BJ (cell line): ENCODE measurements around the gene CAST. TPM values are rescaled to one million over a fixed set of nuclear protein-coding genes. Genes with fewer than 3 reads are reported as not detected.
"Not testable (repeated sequence)": the region's sequence is repeated elsewhere in the genome, so short reads cannot be mapped to it uniquely, and the experiment has no call there.

Source experiments
- CTCF ChIA-PET: fragments of 350-600 bp; formaldehyde crosslinking; extraction: SDS; loops from one replicate; lab custom pipeline; 2021; ENCODE audit warnings: antibody characterized with exemption, inconsistent platforms; lab: Yijun Ruan, JAX
- POLR2A ChIA-PET: fragments of 300-600 bp; sonication (Branson Sonifier 250); formaldehyde crosslinking; extraction: SDS; loops from one replicate; lab custom pipeline; 2021; ENCODE audit warnings: antibody characterized with exemption; lab: Charles Lee
- DNase-seq: peaks from one replicate; pipeline ENCODE4 v3.0.0-alpha.2; 2011; ENCODE audit warnings: low read depth
- H3K27me3 ChIP-seq: 2 replicates; pipeline ENCODE4 v1.6.0; 2011; ENCODE audit warnings: low read length; ENCODE audit not compliant: control insufficient read depth, insufficient read depth
- H3K36me3 ChIP-seq: 2 replicates; pipeline ENCODE4 v1.5.1; 2011; ENCODE audit warnings: low read length; ENCODE audit not compliant: control insufficient read depth, insufficient read depth
- H3K4me3 ChIP-seq: 2 replicates; pipeline ENCODE4 v1.5.1; 2011; ENCODE audit warnings: low read depth, mild to moderate bottlenecking, control low read depth, low read length
- polyA minus RNA-seq: library from RNA; depleted of rRNA, polyadenylated mRNA; stranded (reverse); fragments of >200 nt; gene quantifications from 2 replicates; pipeline ENCODE4 v1.2.3, GENCODE V29; 2011; rRNA and poly(A)+ RNA removed
- polyA plus RNA-seq: library from polyadenylated mRNA; depleted of rRNA; stranded (reverse); fragments of >200 nt; gene quantifications from 2 replicates; pipeline ENCODE4 v1.2.3, GENCODE V29; 2011; rRNA removed
- TF ChIP-seq, protein P1 (sequence below): IDR thresholded peaks from 2 replicates; pipeline ENCODE4 v1.5.1; 2011; ENCODE audit warnings: low read depth, mild to moderate bottlenecking, control low read depth, inconsistent platforms, low read length, moderate library complexity; ENCODE audit not compliant: insufficient read depth

The CAST gene, protein sequence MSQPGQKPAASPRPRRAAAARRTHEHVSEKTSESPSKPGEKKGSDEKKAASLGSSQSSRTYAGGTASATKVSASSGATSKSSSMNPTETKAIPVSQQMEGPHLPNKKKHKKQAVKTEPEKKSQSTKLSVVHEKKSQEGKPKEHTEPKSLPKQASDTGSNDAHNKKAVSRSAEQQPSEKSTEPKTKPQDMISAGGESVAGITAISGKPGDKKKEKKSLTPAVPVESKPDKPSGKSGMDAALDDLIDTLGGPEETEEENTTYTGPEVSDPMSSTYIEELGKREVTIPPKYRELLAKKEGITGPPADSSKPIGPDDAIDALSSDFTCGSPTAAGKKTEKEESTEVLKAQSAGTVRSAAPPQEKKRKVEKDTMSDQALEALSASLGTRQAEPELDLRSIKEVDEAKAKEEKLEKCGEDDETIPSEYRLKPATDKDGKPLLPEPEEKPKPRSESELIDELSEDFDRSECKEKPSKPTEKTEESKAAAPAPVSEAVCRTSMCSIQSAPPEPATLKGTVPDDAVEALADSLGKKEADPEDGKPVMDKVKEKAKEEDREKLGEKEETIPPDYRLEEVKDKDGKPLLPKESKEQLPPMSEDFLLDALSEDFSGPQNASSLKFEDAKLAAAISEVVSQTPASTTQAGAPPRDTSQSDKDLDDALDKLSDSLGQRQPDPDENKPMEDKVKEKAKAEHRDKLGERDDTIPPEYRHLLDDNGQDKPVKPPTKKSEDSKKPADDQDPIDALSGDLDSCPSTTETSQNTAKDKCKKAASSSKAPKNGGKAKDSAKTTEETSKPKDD
- polyA plus RNA-seq (112 and 157 TPM in 2 replicates), polyA minus RNA-seq (66.3 and 74.2 TPM in 2 replicates)

DNA sequence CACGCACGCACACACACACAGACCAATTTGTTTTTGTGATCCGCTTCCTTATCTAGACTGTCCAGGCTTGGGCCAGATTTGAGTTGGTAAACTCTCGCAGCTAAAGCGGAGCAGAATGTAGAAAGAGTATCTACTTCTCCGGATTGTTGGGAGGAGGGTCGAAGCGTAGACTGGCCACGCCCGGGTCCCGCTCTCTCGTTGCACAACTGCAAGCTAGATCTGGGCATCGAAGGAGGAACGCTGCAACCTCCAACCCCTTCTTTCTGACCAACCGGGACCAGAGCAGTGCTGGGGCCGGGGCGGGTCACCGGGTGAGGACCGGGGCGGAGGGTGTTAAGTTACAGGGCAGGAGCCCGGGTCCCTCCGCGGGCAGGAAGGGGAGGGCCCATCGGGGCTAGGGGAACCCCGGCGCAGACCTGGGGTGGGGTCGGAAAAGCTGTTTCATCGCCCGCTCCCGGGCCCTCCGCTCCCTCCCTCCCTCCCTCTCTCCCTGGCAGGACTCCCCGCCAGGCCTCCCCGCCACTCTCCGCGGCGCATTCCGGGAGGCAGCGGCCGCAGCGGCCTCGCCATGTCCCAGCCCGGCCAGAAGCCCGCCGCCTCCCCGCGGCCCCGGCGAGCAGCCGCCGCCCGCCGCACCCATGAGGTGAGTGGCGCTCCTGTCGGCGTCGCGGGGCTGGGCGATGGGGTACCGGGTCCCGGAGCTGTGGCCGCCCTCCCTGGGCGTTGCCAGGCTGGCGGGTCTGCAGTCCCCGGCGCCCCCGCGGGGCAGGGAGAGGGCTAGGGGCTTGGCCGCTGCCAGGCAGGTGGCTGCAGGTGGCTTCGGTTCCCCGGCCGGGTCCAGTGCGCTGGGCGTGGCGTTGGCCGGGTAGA, at the start of gene CAST:
CAST (plus strand) TSS at position 522 of the 870 bp plus-strand sequence; CDS start at position 569, 47 bp downstream.
- DNase-seq = peak; percentile 68
- Histone ChIP-seq H3K4me3 (peak within 1 kb of the TSS; percentile 92), H3K27me3 (no peaks in the 10 kb centered on the region), H3K36me3 (no peaks in the 10 kb centered on the region)
- TF ChIP-seq, protein P1, sequence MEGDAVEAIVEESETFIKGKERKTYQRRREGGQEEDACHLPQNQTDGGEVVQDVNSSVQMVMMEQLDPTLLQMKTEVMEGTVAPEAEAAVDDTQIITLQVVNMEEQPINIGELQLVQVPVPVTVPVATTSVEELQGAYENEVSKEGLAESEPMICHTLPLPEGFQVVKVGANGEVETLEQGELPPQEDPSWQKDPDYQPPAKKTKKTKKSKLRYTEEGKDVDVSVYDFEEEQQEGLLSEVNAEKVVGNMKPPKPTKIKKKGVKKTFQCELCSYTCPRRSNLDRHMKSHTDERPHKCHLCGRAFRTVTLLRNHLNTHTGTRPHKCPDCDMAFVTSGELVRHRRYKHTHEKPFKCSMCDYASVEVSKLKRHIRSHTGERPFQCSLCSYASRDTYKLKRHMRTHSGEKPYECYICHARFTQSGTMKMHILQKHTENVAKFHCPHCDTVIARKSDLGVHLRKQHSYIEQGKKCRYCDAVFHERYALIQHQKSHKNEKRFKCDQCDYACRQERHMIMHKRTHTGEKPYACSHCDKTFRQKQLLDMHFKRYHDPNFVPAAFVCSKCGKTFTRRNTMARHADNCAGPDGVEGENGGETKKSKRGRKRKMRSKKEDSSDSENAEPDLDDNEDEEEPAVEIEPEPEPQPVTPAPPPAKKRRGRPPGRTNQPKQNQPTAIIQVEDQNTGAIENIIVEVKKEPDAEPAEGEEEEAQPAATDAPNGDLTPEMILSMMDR = no peak
- CTCF ChIA-PET = interaction anchor here (0.7 to 2.5 kb wide), 7 partner anchors 12 to 48 kb away, joined by 3 to 14 read pairs (median 4); no protein-coding TSS in a partner anchor
- POLR2A ChIA-PET = interaction anchor here (0.6 to 1.3 kb wide), 3 partner anchors 29 to 579 kb away, joined by 3 to 4 read pairs (median 3); no protein-coding TSS in a partner anchor

DNA sequence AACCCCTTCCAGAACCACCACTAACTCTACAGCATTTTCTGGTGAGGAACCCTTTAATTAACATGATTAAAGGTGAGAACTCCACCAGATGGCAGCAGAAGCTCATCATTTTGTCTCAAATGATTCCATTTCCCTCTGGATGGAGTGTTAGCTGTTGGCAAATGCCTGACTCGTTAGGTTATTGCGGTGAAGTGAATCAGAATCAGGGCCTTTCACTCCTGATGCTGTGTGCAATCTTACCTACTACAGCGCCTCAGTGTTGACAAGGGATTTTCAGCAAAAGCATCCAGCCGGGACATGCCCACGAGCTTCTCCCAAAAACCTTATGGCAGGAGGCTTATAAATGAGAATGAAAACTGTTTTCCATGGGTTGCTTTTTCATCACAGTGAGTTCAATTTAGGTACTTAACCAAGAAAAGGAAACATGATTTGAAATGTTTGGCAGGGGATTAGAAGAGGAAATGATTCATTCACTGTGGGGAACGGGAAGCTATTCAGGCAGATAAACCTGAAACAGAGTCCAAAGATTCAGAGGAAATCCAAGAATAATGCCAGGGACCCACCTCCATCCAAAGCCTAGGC, 48.0 kb upstream of the CAST start:
- ChIA-PET POLR2A (interaction anchor here (0.7 kb wide), 1 partner anchor 101 kb away, joined by 3 read pairs; no protein-coding TSS in a partner anchor), CTCF (interaction anchor here (0.6 to 3.0 kb wide), 33 partner anchors 9 to 548 kb away, joined by 3 to 15 read pairs (median 4); partner anchors contain the start of gene CAST)
- TF ChIP-seq, protein P1 = peak; percentile 43; the same call in 1 of the 2 replicates
- Histone ChIP-seq H3K36me3 (no peaks in the 10 kb centered on the region), H3K27me3 (no peaks in the 10 kb centered on the region), H3K4me3 (no peak overlapping the region)
- peak; percentile 59 for DNase-seq

DNA sequence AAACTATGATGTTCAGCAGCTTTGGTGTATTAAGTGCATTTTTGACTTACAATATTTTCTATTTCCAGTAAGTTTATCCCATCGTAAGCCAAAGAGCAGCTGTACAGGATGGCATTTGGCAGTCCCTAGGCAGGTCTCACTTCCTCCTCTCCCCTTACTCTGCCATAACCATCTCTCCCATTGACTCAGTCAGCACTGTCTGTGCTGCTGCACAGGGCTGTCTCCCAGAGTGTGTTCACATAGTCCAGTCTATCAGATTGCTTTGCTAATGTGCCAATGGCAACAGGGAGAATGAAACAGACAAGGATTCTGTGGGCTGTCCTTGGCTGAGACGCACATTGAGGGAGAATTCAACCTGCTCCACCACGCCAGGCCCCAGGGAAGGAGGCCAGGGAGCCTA, 47.0 kb upstream of the CAST start:
- H3K4me3 ChIP-seq = no peak overlapping the region
- H3K36me3 ChIP-seq = no peaks in the 10 kb centered on the region
- POLR2A ChIA-PET = no interaction called here
- H3K27me3 ChIP-seq = no peaks in the 10 kb centered on the region
- CTCF ChIA-PET = interaction anchor here (1.3 to 3.0 kb wide), 9 partner anchors 11 to 271 kb away, joined by 4 to 15 read pairs (median 6); partner anchors contain the start of gene CAST
- TF ChIP-seq, protein P1 = no peak
- no peak for DNase-seq

DNA sequence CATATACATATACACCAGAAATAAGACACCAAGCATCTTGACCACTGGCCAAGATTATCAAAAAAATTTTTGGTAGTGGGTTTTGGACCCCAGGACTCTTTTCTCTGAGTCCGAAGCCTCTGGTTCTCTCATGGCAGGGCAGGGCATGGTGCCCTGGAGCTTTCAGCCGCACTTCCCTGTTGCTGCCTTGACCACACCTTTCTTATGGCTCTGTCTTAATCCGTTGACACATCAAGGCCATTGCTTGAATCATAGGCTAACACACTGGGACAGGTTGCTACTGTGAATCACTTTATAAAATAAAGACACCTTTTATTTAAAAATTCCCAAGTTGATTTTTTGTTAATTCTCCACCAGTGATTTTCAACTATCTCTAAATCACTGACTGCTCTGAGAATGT, 45.4 kb upstream of the CAST start:
- no peak for DNase-seq
- no peaks in the 10 kb centered on the region for H3K27me3 ChIP-seq
- POLR2A ChIA-PET = no interaction called here
- no peaks in the 10 kb centered on the region for H3K36me3 ChIP-seq
- TF ChIP-seq, protein P1 = no peak
- no peak overlapping the region for H3K4me3 ChIP-seq
- CTCF ChIA-PET = interaction anchor here (0.5 to 2.7 kb wide), 5 partner anchors 9 to 983 kb away, joined by 3 to 7 read pairs (median 3); no protein-coding TSS in a partner anchor

DNA sequence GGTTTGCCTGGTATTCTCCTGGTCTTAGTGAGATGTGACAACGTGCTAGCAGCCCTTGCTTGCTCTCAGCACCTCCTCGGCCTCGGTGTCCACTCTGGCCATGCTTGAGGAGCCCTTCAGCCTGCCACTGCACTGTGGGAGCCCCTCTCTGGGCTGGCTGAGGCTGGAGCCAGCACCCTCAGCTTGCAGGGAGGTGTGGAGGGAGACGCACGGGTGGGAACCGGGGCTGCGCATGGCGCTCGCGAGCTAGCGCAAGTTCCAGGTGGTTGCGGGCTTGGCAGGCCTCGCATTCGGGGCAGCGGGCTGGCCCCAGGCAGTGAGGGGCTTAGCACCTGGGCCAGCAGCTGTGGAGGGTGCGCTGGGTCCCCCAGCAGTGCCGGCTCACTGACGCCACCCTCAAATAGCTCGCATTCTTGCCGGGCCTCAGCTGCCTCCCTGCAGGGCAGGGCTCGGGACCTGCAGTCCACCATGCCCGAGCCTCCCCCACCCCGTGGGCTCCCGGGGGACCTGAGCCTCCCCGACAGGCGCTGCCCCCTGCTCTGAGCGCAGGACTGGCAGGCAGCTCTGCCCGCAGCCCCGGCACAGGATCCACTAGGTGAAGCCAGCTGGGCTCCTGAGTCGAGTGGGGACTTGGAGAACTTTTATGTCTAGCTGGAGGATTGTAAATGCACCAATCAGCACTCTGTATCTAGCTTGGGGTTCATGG, 43.7 kb upstream of the CAST start:
- H3K27me3 ChIP-seq, H3K4me3 ChIP-seq, POLR2A ChIA-PET, DNase-seq, H3K36me3 ChIP-seq: not testable (repeated sequence)
- CTCF ChIA-PET = interaction anchor here (1.0 to 2.7 kb wide), 3 partner anchors 7 to 134 kb away, joined by 3 to 7 read pairs (median 5); no protein-coding TSS in a partner anchor
